Osteocyte (in vitro differentiated cells): ENCODE data around the gene DNAL4. TPM values are rescaled to one million over a fixed set of nuclear protein-coding genes. Genes with fewer than 3 reads are reported as not detected.

Source experiments
- DNase-seq: peaks from one replicate; pipeline ENCODE4 v3.0.0; 2021; ENCODE audit warnings: mixed read lengths; ENCODE audit not compliant: unreplicated experiment; ENCODE audit errors: extremely low spot score
- H3K27ac Mint-ChIP-seq: one replicate; pipeline ENCODE4 v1.8.0; 2021; ENCODE audit warnings: mild to moderate bottlenecking, mixed read lengths; ENCODE audit not compliant: unreplicated experiment
- H3K27me3 Mint-ChIP-seq: one replicate; pipeline ENCODE4 v1.8.0; 2021; ENCODE audit warnings: mixed read lengths; ENCODE audit not compliant: unreplicated experiment
- H3K36me3 Mint-ChIP-seq: one replicate; pipeline ENCODE4 v1.8.0; 2021; ENCODE audit warnings: mixed read lengths; ENCODE audit not compliant: unreplicated experiment
- H3K4me1 Mint-ChIP-seq: one replicate; pipeline ENCODE4 v1.8.0; 2021; ENCODE audit warnings: mixed read lengths; ENCODE audit not compliant: unreplicated experiment
- H3K4me3 Mint-ChIP-seq: one replicate; pipeline ENCODE4 v1.8.0; 2021; ENCODE audit warnings: mild to moderate bottlenecking, moderate library complexity, mixed read lengths; ENCODE audit not compliant: unreplicated experiment
- H3K9me3 Mint-ChIP-seq: one replicate; pipeline ENCODE4 v1.8.0; 2021; ENCODE audit warnings: mixed read lengths; ENCODE audit not compliant: unreplicated experiment
- total RNA-seq: library from RNA; stranded (reverse); gene quantifications from 2 replicates; pipeline ENCODE4 v1.2.1, GENCODE V29; 2021
- TF ChIP-seq, protein P1 (sequence below): fragments of 200-600 bp; sonication (generic); IDR thresholded peaks from 2 replicates; pipeline ENCODE4 v1.5.0; 2021; ENCODE audit warnings: antibody characterized with exemption, mild to moderate bottlenecking, moderate library complexity

DNAL4 gene
- total RNA-seq, 1 donor from 2014 or later, result 17.0 TPM

DNA sequence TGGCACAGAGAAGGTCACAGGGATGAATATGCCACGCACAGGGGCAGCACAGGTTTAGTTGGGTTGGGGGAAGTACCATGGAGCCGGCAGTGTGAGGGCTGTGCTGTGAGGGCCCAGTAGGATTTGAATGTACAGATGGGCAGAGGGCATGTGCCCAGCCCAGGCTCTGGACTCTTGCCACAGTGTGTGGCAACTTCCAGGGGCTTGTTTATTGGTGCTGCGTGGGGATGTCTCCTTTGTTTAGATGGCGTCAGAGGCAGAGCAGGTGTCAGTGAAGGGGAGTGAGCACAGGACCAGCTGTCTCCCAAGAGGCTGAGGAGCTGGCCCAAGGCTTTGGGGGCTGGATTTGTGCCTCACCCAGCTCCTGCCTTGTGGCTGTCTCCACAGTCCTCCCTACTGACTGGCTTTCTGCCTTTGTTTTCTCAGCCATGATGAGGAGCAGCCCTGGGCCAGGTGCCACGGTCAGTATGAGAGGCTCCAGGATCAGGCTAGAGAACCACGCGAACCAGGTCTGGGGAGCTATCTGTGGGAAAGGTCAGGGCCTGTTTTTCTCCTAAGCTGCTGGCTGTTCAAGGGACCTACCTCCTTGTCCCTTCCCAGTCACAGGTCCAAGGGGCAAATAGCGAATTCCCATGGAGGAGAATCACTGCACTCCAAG, 60.1 kb downstream of the DNAL4 start:
- H3K27ac Mint-ChIP-seq, result peak overlapping the region; percentile 55
- H3K9me3 Mint-ChIP-seq, result no peaks in the 10 kb centered on the region
- no peak for DNase-seq
- H3K36me3 Mint-ChIP-seq, result peaks cover 38% of the 10 kb centered on the region
- TF ChIP-seq, protein P1, sequence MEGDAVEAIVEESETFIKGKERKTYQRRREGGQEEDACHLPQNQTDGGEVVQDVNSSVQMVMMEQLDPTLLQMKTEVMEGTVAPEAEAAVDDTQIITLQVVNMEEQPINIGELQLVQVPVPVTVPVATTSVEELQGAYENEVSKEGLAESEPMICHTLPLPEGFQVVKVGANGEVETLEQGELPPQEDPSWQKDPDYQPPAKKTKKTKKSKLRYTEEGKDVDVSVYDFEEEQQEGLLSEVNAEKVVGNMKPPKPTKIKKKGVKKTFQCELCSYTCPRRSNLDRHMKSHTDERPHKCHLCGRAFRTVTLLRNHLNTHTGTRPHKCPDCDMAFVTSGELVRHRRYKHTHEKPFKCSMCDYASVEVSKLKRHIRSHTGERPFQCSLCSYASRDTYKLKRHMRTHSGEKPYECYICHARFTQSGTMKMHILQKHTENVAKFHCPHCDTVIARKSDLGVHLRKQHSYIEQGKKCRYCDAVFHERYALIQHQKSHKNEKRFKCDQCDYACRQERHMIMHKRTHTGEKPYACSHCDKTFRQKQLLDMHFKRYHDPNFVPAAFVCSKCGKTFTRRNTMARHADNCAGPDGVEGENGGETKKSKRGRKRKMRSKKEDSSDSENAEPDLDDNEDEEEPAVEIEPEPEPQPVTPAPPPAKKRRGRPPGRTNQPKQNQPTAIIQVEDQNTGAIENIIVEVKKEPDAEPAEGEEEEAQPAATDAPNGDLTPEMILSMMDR, result no peak
- H3K27me3 Mint-ChIP-seq, result no peaks in the 10 kb centered on the region
- H3K4me3 Mint-ChIP-seq, result no peak overlapping the region
- peaks cover 29% of the 10 kb centered on the region for H3K4me1 Mint-ChIP-seq

DNA sequence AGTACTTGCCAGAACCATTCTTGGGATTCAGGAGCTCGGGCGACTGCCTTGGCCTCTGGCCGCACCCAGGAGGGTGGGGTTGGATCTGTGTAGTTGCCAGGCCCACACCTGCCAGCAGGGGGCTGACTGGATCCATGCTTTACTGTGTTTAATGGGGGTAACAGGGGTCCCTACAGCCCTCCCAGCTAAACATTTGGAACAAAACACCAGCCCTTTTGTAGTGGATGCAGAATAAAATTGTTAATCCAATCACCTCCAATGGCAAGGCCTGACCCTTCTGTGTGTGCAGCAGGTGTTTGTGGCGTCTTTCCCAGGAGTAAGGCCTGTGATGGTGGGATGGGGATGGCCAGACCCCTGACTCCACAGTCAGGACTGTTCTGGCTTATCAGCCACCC, 60.6 kb downstream of the DNAL4 start:
- Mint-ChIP-seq H3K36me3 (peaks cover 44% of the 10 kb centered on the region), H3K27ac (peak overlapping the region; percentile 75), H3K4me3 (no peak overlapping the region), H3K9me3 (no peaks in the 10 kb centered on the region), H3K4me1 (peaks cover 34% of the 10 kb centered on the region), H3K27me3 (no peaks in the 10 kb centered on the region)
- TF ChIP-seq, protein P1, result peak; percentile 66
- DNase-seq, result no peak

DNA sequence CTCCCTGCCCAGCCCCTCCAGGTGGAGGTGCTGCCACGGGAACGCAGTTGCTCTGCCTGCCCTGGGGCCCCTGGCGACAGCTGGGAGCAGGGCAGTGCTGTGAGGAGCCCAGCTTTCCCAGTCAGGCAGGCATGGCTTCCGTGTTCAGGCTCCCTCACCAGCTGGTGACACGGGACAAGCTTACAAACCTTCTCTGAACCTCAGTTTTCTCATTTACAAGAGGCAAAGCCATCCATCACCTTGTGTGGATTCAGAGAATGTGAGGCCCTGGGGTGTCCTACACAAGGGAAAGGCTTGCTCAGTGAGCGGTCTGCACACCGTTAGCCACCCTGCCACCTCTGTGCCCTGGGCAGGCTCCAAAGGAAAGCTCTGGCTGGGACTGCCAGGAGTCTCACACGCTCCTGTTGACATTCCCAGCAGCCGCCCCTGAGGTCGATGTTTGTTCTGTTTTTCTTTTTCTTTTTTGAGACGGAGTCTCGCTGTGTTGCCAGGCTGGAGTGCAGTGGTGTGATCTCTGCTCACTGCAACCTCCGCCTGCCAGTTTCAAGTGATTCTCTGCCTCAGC, 61.6 kb downstream of the DNAL4 start:
- TF ChIP-seq, protein P1, result no peak
- peaks cover 36% of the 10 kb centered on the region for H3K4me1 Mint-ChIP-seq
- H3K27ac Mint-ChIP-seq, result peak overlapping the region; percentile 65
- H3K4me3 Mint-ChIP-seq, result no peak overlapping the region
- H3K9me3 Mint-ChIP-seq, result no peaks in the 10 kb centered on the region
- no peaks in the 10 kb centered on the region for H3K27me3 Mint-ChIP-seq
- H3K36me3 Mint-ChIP-seq, result peaks cover 44% of the 10 kb centered on the region
- no peak for DNase-seq

DNA sequence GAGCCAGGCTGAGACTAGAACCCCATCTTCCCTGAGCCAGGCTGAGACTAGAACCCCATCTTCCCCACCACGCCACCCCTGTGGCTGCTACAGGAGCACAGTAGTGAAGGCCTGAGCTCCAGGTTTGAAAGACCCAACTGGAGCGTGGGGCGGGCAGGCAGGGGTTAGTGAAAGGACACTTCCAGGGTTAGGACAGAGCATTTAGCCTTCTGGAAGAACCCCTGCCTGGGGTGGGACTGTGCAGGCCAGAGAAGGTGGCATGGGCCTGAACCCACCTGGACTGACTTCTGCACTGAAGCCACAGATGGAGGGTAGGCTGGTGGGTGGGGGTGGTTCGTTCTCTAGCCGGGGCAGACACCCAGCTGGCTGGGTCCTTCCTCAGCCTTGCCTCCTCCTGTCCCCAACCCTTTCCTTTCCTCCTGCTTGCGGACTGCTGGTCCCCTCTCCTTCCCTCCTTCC, 62.2 kb downstream of the DNAL4 start:
- H3K36me3 Mint-ChIP-seq, result peaks cover 47% of the 10 kb centered on the region
- TF ChIP-seq, protein P1, result no peak
- no peaks in the 10 kb centered on the region for H3K9me3 Mint-ChIP-seq
- DNase-seq, result no peak
- H3K27ac Mint-ChIP-seq, result peak overlapping the region; percentile 65
- H3K4me1 Mint-ChIP-seq, result peaks cover 36% of the 10 kb centered on the region
- no peaks in the 10 kb centered on the region for H3K27me3 Mint-ChIP-seq
- no peak overlapping the region for H3K4me3 Mint-ChIP-seq

DNA sequence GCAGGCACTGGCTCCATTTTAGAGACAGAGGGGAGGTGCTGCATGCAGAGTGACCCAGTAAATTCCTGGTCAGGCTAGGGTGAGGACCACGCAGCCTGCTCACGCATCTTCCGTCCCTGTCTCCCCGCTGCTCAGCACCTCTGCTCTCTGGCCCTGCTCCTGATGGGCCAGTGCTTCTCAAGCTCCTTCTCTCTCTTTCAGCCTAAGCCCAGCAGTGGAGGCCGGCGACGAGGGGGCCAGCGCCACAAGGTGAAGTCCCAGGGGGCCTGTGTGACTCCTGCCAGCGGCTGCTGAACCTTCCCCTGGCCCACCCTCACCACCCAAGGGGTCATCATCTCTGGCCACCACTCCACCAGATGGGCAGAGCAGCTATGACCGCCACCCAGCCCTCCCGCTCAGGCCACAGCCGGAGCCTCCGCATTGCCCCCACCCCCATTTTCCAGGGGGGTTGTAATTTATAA, 63.5 kb downstream of the DNAL4 start:
- DNase-seq, result no peak
- H3K27ac Mint-ChIP-seq, result no peak overlapping the region
- H3K9me3 Mint-ChIP-seq, result no peaks in the 10 kb centered on the region
- no peaks in the 10 kb centered on the region for H3K27me3 Mint-ChIP-seq
- H3K36me3 Mint-ChIP-seq, result peaks cover 53% of the 10 kb centered on the region
- TF ChIP-seq, protein P1, result no peak
- H3K4me3 Mint-ChIP-seq, result no peak overlapping the region
- peaks cover 37% of the 10 kb centered on the region for H3K4me1 Mint-ChIP-seq
